Keratinocyte (primary cell): ENCODE results near the gene TRDN. TPM values are rescaled to one million over a fixed set of nuclear protein-coding genes. Genes with fewer than 3 reads are reported as not detected.

Source experiments
- DNase-seq: peaks from one replicate; pipeline ENCODE4 v3.0.0-alpha.2; 2011; ENCODE audit warnings: low read depth, missing footprints, low spot score
- FAIRE-seq: peaks from 2 replicates; lab custom pipeline; 2011; peaks lifted over from hg19 to GRCh38; lab: Jason Lieb, UNC
- H2AFZ ChIP-seq: 2 replicates; pipeline ENCODE4 v1.6.0; 2012; ENCODE audit warnings: low read length, control low read depth, inconsistent platforms; ENCODE audit not compliant: control insufficient read depth
- H3K27ac ChIP-seq: 2 replicates; pipeline ENCODE4 v1.5.1; 2011; ENCODE audit warnings: low read length; ENCODE audit not compliant: control insufficient read depth, insufficient read depth
- H3K27me3 ChIP-seq: 3 replicates; pipeline ENCODE4 v1.6.0; 2011; ENCODE audit warnings: low read length; ENCODE audit not compliant: control insufficient read depth, insufficient read depth; ENCODE audit errors: extremely low read depth
- H3K36me3 ChIP-seq, 2 experiments: 2 replicates in 1 of 2; 3 replicates in 1 of 2; pipeline ENCODE4 v1.5.1; 2011; ENCODE audit warnings: low read length in 2 of 2, mild to moderate bottlenecking in 1 of 2; ENCODE audit not compliant: control insufficient read depth in 2 of 2, insufficient read depth in 2 of 2; ENCODE audit errors: extremely low read depth in 1 of 2
- H3K4me1 ChIP-seq: 3 replicates; pipeline ENCODE4 v1.5.1; 2011; ENCODE audit warnings: low read length; ENCODE audit not compliant: control insufficient read depth, insufficient read depth; ENCODE audit errors: extremely low read depth
- H3K4me2 ChIP-seq: 3 replicates; pipeline ENCODE4 v1.6.0; 2011; ENCODE audit warnings: low read depth, low read length; ENCODE audit not compliant: control insufficient read depth, insufficient read depth; ENCODE audit errors: extremely low read depth
- H3K4me3 ChIP-seq, 3 experiments: fragments of 200-600 bp in 1 of 3; sonication (generic) in 1 of 3; 2 replicates in 2 of 3; 3 replicates in 1 of 3; pipeline ENCODE4 v1.5.1; 2011 to 2016; ENCODE audit warnings: low read length in 3 of 3, mild to moderate bottlenecking in 3 of 3, control low read depth in 2 of 3, inconsistent platforms in 1 of 3, low read depth in 1 of 3, mixed read lengths in 1 of 3, mixed run types in 1 of 3, moderate library complexity in 1 of 3; ENCODE audit not compliant: control insufficient read depth in 2 of 3, insufficient read depth in 2 of 3; ENCODE audit errors: extremely low read depth in 1 of 3
- H3K79me2 ChIP-seq: 2 replicates; pipeline ENCODE4 v1.6.0; 2012; ENCODE audit warnings: low read length; ENCODE audit not compliant: control insufficient read depth, insufficient read depth
- H3K9ac ChIP-seq: 3 replicates; pipeline ENCODE4 v1.6.0; 2011; ENCODE audit warnings: low read length; ENCODE audit not compliant: control insufficient read depth, insufficient read depth; ENCODE audit errors: extremely low read depth
- H3K9me1 ChIP-seq: 3 replicates; pipeline ENCODE4 v1.6.0; 2011; ENCODE audit warnings: low read length; ENCODE audit not compliant: control insufficient read depth, insufficient read depth; ENCODE audit errors: extremely low read depth
- H3K9me3 ChIP-seq: 2 replicates; pipeline ENCODE4 v1.5.1; 2012; ENCODE audit warnings: low read depth, low read length; ENCODE audit not compliant: control insufficient read depth
- H4K20me1 ChIP-seq: 3 replicates; pipeline ENCODE4 v1.6.0; 2011; ENCODE audit warnings: low read length; ENCODE audit not compliant: control insufficient read depth, insufficient read depth; ENCODE audit errors: extremely low read depth
- EZH2 ChIP-seq: IDR thresholded peaks from one replicate; pipeline ENCODE4 v1.6.1; 2012; ENCODE audit warnings: inconsistent platforms, mild to moderate bottlenecking, low read length, moderate library complexity
- dilution Hi-C: fragments of 300-500 bp; cut with MboI; formaldehyde crosslinking; loops from one replicate; pipeline ENCODE4 v1.7.0; 2020; ENCODE audit warnings: low sequenced_read_pairs; ENCODE audit not compliant: extremely low pct_ligation_motif_present
- polyA plus RNA-seq, 5 experiments: library from polyadenylated mRNA; depleted of rRNA in 3 of 5; stranded (reverse) in 3 of 5; stranded (forward) in 1 of 5; unstranded in 1 of 5; fragments of >200 nt; gene quantifications; 1 replicate in 1 of 5; 2 replicates in 3 of 5; 3 replicates in 1 of 5; pipeline versions ENCODE4 v1.2.1 to v1.2.3, GENCODE V29; 2011 to 2012; ENCODE audit warnings: missing spikeins in 2 of 5, low read depth in 1 of 5, low replicate concordance in 1 of 5
- TF ChIP-seq, protein P1 (sequence below), 3 experiments: IDR thresholded peaks in 1 of 3; conservative IDR thresholded peaks in 1 of 3; optimal IDR thresholded peaks in 1 of 3; 2 replicates in 2 of 3; 3 replicates in 1 of 3; pipeline versions ENCODE3 to v1.5.1; 2011; ENCODE audit warnings: low read length in 3 of 3, mild to moderate bottlenecking in 3 of 3, moderate library complexity in 2 of 3, control low read depth in 1 of 3, inconsistent platforms in 1 of 3; ENCODE audit not compliant: insufficient read depth in 2 of 3; ENCODE audit errors: extremely low read depth in 1 of 3

Gene TRDN
- polyA plus RNA-seq, 1 donor (not counting 4 experiments of a cell fraction or from before 2014, with no cell fraction given): not detected

GRCh38 chr6:123329337-123329736, 307.4 kb downstream of the TRDN start:
- no peak overlapping the region for H3K4me3 ChIP-seq
- H2AFZ ChIP-seq: no peak overlapping the region
- H3K9me1 ChIP-seq: no peaks in the 10 kb centered on the region
- no peaks in the 10 kb centered on the region for H3K36me3 ChIP-seq
- no peak overlapping the region for H3K9ac ChIP-seq
- no peaks in the 10 kb centered on the region for H3K79me2 ChIP-seq
- FAIRE-seq (no peak), DNase-seq (no peak)
- H3K4me2 ChIP-seq: no peak overlapping the region
- no peaks in the 10 kb centered on the region for H3K27me3 ChIP-seq
- H3K9me3 ChIP-seq: no peaks in the 10 kb centered on the region
- no peak for TF ChIP-seq EZH2
- TF ChIP-seq, protein P1, sequence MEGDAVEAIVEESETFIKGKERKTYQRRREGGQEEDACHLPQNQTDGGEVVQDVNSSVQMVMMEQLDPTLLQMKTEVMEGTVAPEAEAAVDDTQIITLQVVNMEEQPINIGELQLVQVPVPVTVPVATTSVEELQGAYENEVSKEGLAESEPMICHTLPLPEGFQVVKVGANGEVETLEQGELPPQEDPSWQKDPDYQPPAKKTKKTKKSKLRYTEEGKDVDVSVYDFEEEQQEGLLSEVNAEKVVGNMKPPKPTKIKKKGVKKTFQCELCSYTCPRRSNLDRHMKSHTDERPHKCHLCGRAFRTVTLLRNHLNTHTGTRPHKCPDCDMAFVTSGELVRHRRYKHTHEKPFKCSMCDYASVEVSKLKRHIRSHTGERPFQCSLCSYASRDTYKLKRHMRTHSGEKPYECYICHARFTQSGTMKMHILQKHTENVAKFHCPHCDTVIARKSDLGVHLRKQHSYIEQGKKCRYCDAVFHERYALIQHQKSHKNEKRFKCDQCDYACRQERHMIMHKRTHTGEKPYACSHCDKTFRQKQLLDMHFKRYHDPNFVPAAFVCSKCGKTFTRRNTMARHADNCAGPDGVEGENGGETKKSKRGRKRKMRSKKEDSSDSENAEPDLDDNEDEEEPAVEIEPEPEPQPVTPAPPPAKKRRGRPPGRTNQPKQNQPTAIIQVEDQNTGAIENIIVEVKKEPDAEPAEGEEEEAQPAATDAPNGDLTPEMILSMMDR (optimal IDR thresholded peaks at IDR 0.05 in 1 of 3, IDR thresholded peaks at IDR 0.05 in 1 of 3, conservative IDR thresholded peaks at IDR 0.05 in 1 of 3; ENCODE audit: extremely low read depth in 1 of 3, insufficient read depth in 2 of 3, low read length in 3 of 3): no peak
- no peaks in the 10 kb centered on the region for H4K20me1 ChIP-seq
- no peak overlapping the region for H3K27ac ChIP-seq
- no peaks in the 10 kb centered on the region for H3K4me1 ChIP-seq
- dilution Hi-C loops: no loop called here

DNA sequence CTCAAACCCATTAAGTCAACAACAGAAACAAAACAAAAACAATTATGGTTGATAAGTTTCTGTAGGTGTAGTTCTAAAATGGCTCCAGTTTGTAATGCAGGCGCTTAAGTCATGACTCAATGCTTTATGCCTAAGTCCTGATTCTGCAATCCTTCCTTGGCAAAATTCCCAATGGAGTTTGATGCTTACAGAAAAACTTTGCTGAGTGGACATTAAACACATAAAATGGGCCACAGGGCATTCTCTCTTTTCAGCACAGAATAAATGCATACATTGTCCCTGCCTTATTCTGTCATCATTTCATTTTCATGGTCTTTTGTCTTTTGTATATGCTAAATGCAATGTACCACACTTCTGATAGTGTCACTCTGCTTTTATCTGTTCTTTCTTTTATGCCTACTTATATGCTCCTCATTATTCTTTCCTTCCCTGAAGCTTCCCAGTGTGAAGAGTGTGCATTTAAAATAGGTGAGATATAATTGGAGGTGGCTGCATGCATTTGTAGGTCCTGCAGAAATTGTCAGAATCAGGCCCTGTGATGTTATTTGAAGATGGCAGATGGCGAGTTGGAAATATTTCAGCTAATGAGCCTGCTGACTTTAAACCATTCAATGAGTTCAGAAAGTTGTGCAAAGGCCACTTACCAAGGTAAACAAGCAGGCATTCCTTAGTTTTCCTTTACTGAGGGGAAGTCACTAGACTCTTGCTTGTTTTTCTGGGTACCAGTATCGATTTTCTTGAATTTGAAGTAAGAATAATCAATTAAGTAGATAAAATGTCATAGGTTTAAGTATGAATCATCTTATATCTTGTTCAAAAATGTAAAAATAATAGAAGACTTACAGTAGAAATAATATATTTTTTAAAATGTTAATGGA, 313.1 kb downstream of the TRDN start:
- Histone ChIP-seq H3K4me1 (no peaks in the 10 kb centered on the region), H3K27me3 (no peaks in the 10 kb centered on the region), H2AFZ (no peak overlapping the region), H3K9me1 (no peaks in the 10 kb centered on the region), H3K9ac (no peak overlapping the region), H3K79me2 (no peaks in the 10 kb centered on the region), H3K27ac (no peak overlapping the region), H3K9me3 (no peaks in the 10 kb centered on the region), H3K4me3 (no peak overlapping the region), H4K20me1 (no peaks in the 10 kb centered on the region), H3K4me2 (no peak overlapping the region), H3K36me3 (no peaks in the 10 kb centered on the region)
- no peak for TF ChIP-seq EZH2
- TF ChIP-seq, protein P1 (optimal IDR thresholded peaks at IDR 0.05 in 1 of 3, IDR thresholded peaks at IDR 0.05 in 1 of 3, conservative IDR thresholded peaks at IDR 0.05 in 1 of 3; ENCODE audit: extremely low read depth in 1 of 3, insufficient read depth in 2 of 3, low read length in 3 of 3): no peak
- DNase-seq (no peak), FAIRE-seq (no peak)
- dilution Hi-C loops: no loop called here
